Calu3 (cell line): ENCODE measurements around the gene ZNF333. TPM values are rescaled to one million over a fixed set of nuclear protein-coding genes. Genes with fewer than 3 reads are reported as not detected.
A peak's percentile ranks its signal among the peaks of the same experiment; 100 is the strongest.
"Not testable (repeated sequence)": the region's sequence is repeated elsewhere in the genome, so short reads cannot be mapped to it uniquely, and the experiment has no call there.

Source experiments
- BruUV-seq: library from RNA; stranded (reverse); fragments of 400-500 nt; replicated peaks from 2 replicates; lab custom pipeline; 2021; lab: Mats Ljungman, UMichigan
- CTCF ChIA-PET: fragments of 300-600 bp; sonication (Branson Sonifier 250); formaldehyde crosslinking; loops from one replicate; lab custom pipeline; 2022; ENCODE audit warnings: antibody characterized with exemption; lab: Charles Lee
- DNase-seq: peaks from one replicate; pipeline ENCODE4 v3.0.0; 2022
- H3K27ac Mint-ChIP-seq: one replicate; pipeline ENCODE4 v1.8.0; 2022; ENCODE audit warnings: mixed read lengths; ENCODE audit not compliant: unreplicated experiment
- H3K27me3 Mint-ChIP-seq: one replicate; pipeline ENCODE4 v1.8.0; 2022; ENCODE audit warnings: mixed read lengths; ENCODE audit not compliant: unreplicated experiment
- H3K36me3 Mint-ChIP-seq: one replicate; pipeline ENCODE4 v1.8.0; 2022; ENCODE audit warnings: mild to moderate bottlenecking, moderate library complexity, mixed read lengths; ENCODE audit not compliant: insufficient read depth, unreplicated experiment
- H3K4me1 Mint-ChIP-seq: one replicate; pipeline ENCODE4 v1.8.0; 2022; ENCODE audit warnings: mild to moderate bottlenecking, low read depth, mixed read lengths; ENCODE audit not compliant: unreplicated experiment
- H3K4me3 Mint-ChIP-seq: one replicate; pipeline ENCODE4 v1.8.0; 2022; ENCODE audit warnings: mild to moderate bottlenecking, low read depth, moderate library complexity, mixed read lengths; ENCODE audit not compliant: unreplicated experiment
- H3K9me3 Mint-ChIP-seq: one replicate; pipeline ENCODE4 v1.8.0; 2022; ENCODE audit warnings: low read depth, mixed read lengths; ENCODE audit not compliant: unreplicated experiment
- CTCF ChIP-seq: fragments of 200-600 bp; IDR thresholded peaks from one replicate; pipeline ENCODE4 v1.8.0; 2022; ENCODE audit warnings: antibody characterized with exemption; ENCODE audit not compliant: unreplicated experiment
- intact Hi-C: fragments of 100-400 bp; cut with micrococcal nuclease; formaldehyde crosslinking; loops from one replicate; pipeline ENCODE4 v1.10.0; 2022; ENCODE audit not compliant: unreplicated experiment
- total RNA-seq: library from RNA; stranded (reverse); gene quantifications from 2 replicates; pipeline ENCODE4 v1.2.3, GENCODE V29; 2022

The ZNF333 gene
- total RNA-seq, 1 experiment from 2014 or later, result 5.8 TPM

DNA sequence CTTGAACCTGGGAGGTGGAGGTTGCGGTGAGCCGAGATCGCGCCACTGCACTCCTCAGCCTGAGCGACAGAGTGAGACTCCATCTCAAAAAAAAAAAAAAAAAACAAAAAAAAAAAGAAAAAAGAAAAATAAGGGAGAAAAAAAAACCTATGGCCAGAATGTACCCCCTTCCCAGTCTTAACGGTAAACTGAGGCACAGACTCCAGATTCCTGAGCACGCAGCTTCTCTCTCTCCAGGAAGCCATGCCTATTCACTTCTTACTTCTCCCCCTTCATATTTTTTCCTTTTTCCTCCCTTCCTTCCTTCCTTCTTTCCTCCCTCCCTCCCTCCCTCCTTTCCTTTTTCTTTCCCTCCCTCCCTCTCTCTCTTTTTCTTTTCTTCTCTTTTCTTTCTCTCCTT lies 83.1 kb downstream of the ZNF333 start:
- peaks cover 13% of the 10 kb centered on the region for H3K36me3 Mint-ChIP-seq
- no peaks in the 10 kb centered on the region for H3K9me3 Mint-ChIP-seq
- TF ChIP-seq CTCF, result no peak
- no peak for DNase-seq
- H3K27ac Mint-ChIP-seq, result no peak overlapping the region
- no peaks in the 10 kb centered on the region for H3K4me1 Mint-ChIP-seq
- CTCF ChIA-PET, result no interaction called here
- intact Hi-C loops, result no loop called here
- H3K27me3 Mint-ChIP-seq, result peaks cover 43% of the 10 kb centered on the region
- no TSS peak for BruUV-seq
- H3K4me3 Mint-ChIP-seq, result no peak overlapping the region

DNA sequence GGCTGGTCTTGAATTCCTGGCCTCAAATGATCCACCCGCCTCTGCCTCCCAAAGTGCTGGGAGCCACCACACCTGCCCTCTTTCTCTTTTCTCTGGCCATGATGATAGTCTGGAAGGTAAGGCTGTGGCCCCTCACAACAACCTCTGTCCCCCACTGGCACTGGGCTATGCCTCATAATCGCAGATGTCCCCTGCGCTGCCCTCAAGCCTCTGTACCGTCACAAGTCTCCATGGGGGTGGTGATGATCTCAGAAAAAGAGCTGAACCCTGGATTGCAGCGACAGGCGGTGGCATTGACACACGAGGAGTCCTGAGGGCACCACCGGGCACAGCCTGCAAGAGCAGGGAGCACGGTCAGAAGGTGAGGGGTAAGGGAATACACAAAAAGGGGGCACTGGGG lies 83.9 kb downstream of the ZNF333 start:
- H3K9me3 Mint-ChIP-seq, DNase-seq, intact Hi-C loops, CTCF ChIA-PET, H3K4me1 Mint-ChIP-seq, H3K4me3 Mint-ChIP-seq, BruUV-seq, H3K27ac Mint-ChIP-seq: not testable (repeated sequence)
- Mint-ChIP-seq H3K27me3 (peaks cover 45% of the 10 kb centered on the region), H3K36me3 (peaks cover 13% of the 10 kb centered on the region)

- CTCF ChIA-PET, result no interaction called here
- peaks cover 47% of the 10 kb centered on the region for H3K27me3 Mint-ChIP-seq
- DNase-seq, result no peak
- TF ChIP-seq CTCF, result no peak
- no peak overlapping the region for H3K27ac Mint-ChIP-seq
- BruUV-seq, result no TSS peak
- H3K4me3 Mint-ChIP-seq, result no peak overlapping the region
- H3K36me3 Mint-ChIP-seq, result peaks cover 13% of the 10 kb centered on the region
- H3K9me3 Mint-ChIP-seq, result no peaks in the 10 kb centered on the region
- H3K4me1 Mint-ChIP-seq, result no peaks in the 10 kb centered on the region
- intact Hi-C loops, result no loop called here
Observed at GRCh38 chr19:14774373-14774772, 84.5 kb downstream of the ZNF333 start.

DNA sequence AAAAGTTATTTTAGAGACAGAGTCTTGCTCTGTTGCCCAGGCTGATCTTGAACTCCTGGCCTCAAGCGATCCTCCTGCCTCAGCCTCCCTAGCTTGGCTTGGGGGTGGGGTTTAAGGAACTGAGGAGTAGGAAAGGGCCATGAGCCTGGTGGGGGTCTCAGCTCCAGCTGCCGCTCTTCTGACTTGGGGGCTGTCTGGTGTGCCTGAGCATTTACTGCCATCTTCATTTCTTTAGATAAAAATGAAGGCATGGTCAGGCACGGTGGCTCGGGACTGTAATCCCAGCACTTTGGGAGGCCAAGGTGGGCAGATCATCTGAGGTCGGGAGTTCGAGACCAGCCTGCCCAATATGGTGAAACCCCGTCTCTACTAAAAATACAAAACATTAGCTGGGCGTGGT lies 85.5 kb downstream of the ZNF333 start:
- CTCF ChIA-PET, H3K9me3 Mint-ChIP-seq, H3K27ac Mint-ChIP-seq, intact Hi-C loops, H3K4me1 Mint-ChIP-seq, BruUV-seq, DNase-seq, H3K4me3 Mint-ChIP-seq: not testable (repeated sequence)
- Mint-ChIP-seq H3K27me3 (peaks cover 42% of the 10 kb centered on the region), H3K36me3 (peaks cover 13% of the 10 kb centered on the region)

DNA sequence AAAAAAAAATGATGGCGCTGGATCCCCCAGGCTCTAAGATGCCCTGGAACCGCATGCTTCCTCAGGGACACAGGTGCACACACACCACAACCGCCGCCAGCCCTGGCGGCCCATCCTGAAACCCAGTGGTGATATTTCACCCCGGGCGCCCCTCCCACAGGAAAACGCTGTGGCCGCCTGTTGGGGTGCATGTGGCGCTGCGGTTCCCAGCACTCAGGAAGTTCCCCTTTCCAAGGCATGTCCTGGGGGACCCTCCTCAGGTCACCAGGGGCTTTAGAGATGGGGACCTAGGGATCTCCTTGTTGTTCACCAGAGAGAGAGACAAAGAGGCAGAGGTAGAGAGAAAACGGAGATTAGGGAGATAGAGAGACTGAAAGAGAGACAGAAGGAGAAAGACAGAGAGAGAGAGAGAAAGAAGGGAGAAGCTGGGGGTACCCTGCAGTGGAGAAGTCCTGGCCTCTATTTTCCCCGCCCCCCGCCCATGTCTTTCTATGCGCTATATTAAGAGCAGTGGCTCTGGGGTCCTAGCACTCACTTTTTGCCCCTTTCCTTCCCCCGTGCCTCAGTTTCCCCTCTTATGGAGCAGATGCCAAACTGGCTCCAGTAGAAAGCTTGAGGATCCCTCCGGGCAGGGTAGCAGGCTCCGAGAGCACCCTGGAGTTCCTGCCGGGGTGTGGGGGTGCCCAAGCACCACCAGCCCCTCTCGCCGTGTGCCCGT lies 86.2 kb downstream of the ZNF333 start:
- H3K4me1 Mint-ChIP-seq, result no peaks in the 10 kb centered on the region
- peaks cover 42% of the 10 kb centered on the region for H3K27me3 Mint-ChIP-seq
- H3K36me3 Mint-ChIP-seq, result peaks cover 13% of the 10 kb centered on the region
- no peak overlapping the region for H3K27ac Mint-ChIP-seq
- no peak for DNase-seq
- intact Hi-C loops, result no loop called here
- CTCF ChIA-PET, result no interaction called here
- TF ChIP-seq CTCF, result no peak
- H3K4me3 Mint-ChIP-seq, result peak overlapping the region; percentile 25
- H3K9me3 Mint-ChIP-seq, result no peaks in the 10 kb centered on the region
- BruUV-seq, result no TSS peak

DNA sequence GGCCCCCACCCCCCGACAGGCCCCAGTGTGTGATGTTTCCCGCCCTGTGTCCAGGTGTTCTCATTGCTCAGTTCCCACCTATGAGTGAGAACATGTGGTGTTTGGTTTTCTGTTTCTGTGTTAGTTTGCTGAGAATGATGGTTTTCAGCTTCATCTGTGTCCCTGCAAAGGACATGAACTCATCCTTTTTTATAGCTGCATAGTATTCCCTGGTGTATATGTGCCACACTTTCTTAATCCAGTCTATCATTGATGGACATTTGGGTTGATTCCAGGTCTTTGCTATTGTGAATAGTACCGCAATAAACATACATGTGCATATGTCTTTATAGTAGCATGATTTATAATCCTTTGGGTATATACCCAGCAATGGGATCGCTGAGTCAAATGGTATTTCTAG lies 87.8 kb downstream of the ZNF333 start:
- H3K4me1 Mint-ChIP-seq, H3K27ac Mint-ChIP-seq, DNase-seq, intact Hi-C loops, CTCF ChIA-PET, H3K9me3 Mint-ChIP-seq, BruUV-seq, H3K4me3 Mint-ChIP-seq: not testable (repeated sequence)
- Mint-ChIP-seq H3K27me3 (peaks cover 42% of the 10 kb centered on the region), H3K36me3 (peaks cover 13% of the 10 kb centered on the region)

GRCh38 chr19:14778110-14778845 lies 88.4 kb downstream of the ZNF333 start, which contains the start of gene ADGRE2:
ADGRE2 (minus strand) TSS chr19:14778560; CDS start chr19:14776756, 1,804 bp downstream.
- H3K4me3 Mint-ChIP-seq, H3K4me1 Mint-ChIP-seq, H3K27ac Mint-ChIP-seq, H3K9me3 Mint-ChIP-seq, CTCF ChIA-PET, BruUV-seq, DNase-seq, intact Hi-C loops: not testable (repeated sequence)
- Mint-ChIP-seq H3K36me3 (peaks cover 13% of the 10 kb centered on the region), H3K27me3 (peaks cover 42% of the 10 kb centered on the region)
